Ovary (tissue), 3 donors: ENCODE results near the gene SPRY4.

ENCODE experiments used
- CTCF ChIP-seq, 3 donors: fragments of 450-650 bp in 2 of 3; fragments of 200-600 bp in 1 of 3; IDR thresholded peaks; one replicate each; pipeline versions ENCODE4 v1.5.1 to v1.8.0; 2016 to 2022; ENCODE audit warnings: antibody characterized with exemption in 3 of 3, mild to moderate bottlenecking in 1 of 3
- EP300 ChIP-seq: sonication (generic); formaldehyde crosslinking; IDR thresholded peaks from one replicate; pipeline ENCODE4 v1.6.1; 2017; ENCODE audit warnings: antibody characterized with exemption
- POLR2A ChIP-seq: fragments of 450-650 bp; IDR thresholded peaks from one replicate; pipeline ENCODE4 v1.6.1; 2017; ENCODE audit warnings: antibody characterized with exemption, mild to moderate bottlenecking, moderate library complexity
- donor health status: DM: no; HTN: no; CAD: no.

GRCh38 chr5:142314606-142315005, 10.2 kb downstream of the SPRY4 start:
- TF ChIP-seq EP300: no peak
- no peak for TF ChIP-seq POLR2A
- TF ChIP-seq CTCF (IDR thresholded peaks at IDR 0.05): no peak
